IMR-90 (cell line): ENCODE results near the gene ACYP2. TPM values are rescaled to one million over a fixed set of nuclear protein-coding genes. Genes with fewer than 3 reads are reported as not detected.
"Not testable (repeated sequence)": the region's sequence is repeated elsewhere in the genome, so short reads cannot be mapped to it uniquely, and the experiment has no call there.

ENCODE experiments used
- ATAC-seq: fragments of 200-7000 bp; cut with Tn5 transposase; 2 replicates; pipeline ENCODE4 v1.9.1; 2020; ENCODE audit warnings: low read depth, mild to moderate bottlenecking, moderate library complexity
- BruUV-seq: library from RNA; stranded (reverse); fragments of 400-500 nt; replicated peaks from 2 replicates; lab custom pipeline; 2021; lab: Mats Ljungman, UMichigan
- CTCF ChIA-PET: fragments of 300-600 bp; formaldehyde crosslinking; extraction: SDS; loops from one replicate; lab custom pipeline; 2021; ENCODE audit warnings: antibody characterized with exemption; lab: Yijun Ruan, JAX
- POLR2A ChIA-PET: fragments of 300-600 bp; sonication (Branson Sonifier 250); formaldehyde crosslinking; loops from one replicate; lab custom pipeline; 2022; ENCODE audit warnings: antibody characterized with exemption; ENCODE audit not compliant: unreplicated experiment; lab: Charles Lee
- DNase-seq: peaks from one replicate; pipeline ENCODE4 v3.0.0; 2013
- H2AFZ ChIP-seq: replicated peaks from 2 replicates; pipeline ENCODE3; 2013; ENCODE audit warnings: low read length, mild to moderate bottlenecking; ENCODE audit not compliant: poor library complexity
- H2AK5ac ChIP-seq: 2 replicates; pipeline ENCODE4 v1.6.1; 2013; ENCODE audit warnings: low read depth, low read length, inconsistent platforms
- H2AK9ac ChIP-seq: replicated peaks from 2 replicates; pipeline ENCODE3; 2013; ENCODE audit warnings: mild to moderate bottlenecking, low read depth, low read length, moderate library complexity; ENCODE audit not compliant: poor library complexity
- H2BK120ac ChIP-seq: 2 replicates; pipeline ENCODE4 v1.6.1; 2013; ENCODE audit warnings: low read depth, low read length, inconsistent platforms
- H2BK15ac ChIP-seq: 3 replicates; pipeline ENCODE4 v1.6.1; 2013; ENCODE audit warnings: low read depth, low read length, inconsistent platforms
- H2BK20ac ChIP-seq: 2 replicates; pipeline ENCODE4 v1.6.1; 2013; ENCODE audit warnings: low read depth, mild to moderate bottlenecking, inconsistent platforms, low read length, moderate library complexity
- H2BK5ac ChIP-seq: 2 replicates; pipeline ENCODE4 v1.6.1; 2013; ENCODE audit warnings: mild to moderate bottlenecking, low read depth, low read length, inconsistent platforms; ENCODE audit not compliant: poor library complexity, severe bottlenecking
- H3K14ac ChIP-seq: replicated peaks from 2 replicates; pipeline ENCODE4 v1.6.1; 2013; ENCODE audit warnings: low read depth, low read length, inconsistent platforms
- H3K18ac ChIP-seq: 2 replicates; pipeline ENCODE4 v1.6.1; 2013; ENCODE audit warnings: low read depth, low read length, control low read depth
- H3K23ac ChIP-seq: 2 replicates; pipeline ENCODE4 v1.6.1; 2013; ENCODE audit warnings: low read depth, low read length, inconsistent platforms
- H3K27ac ChIP-seq: 2 replicates; pipeline ENCODE4 v1.5.1; 2013; ENCODE audit warnings: mild to moderate bottlenecking, control low read depth, low read length; ENCODE audit not compliant: insufficient read depth
- H3K27me3 ChIP-seq: 2 replicates; pipeline ENCODE4 v1.6.1; 2013; ENCODE audit warnings: low read length; ENCODE audit not compliant: control insufficient read depth, insufficient read depth
- H3K36me3 ChIP-seq: 2 replicates; pipeline ENCODE4 v1.6.1; 2013; ENCODE audit warnings: low read length, mixed read lengths; ENCODE audit not compliant: control insufficient read depth, insufficient read depth
- H3K4ac ChIP-seq: 2 replicates; pipeline ENCODE4 v1.6.1; 2013; ENCODE audit warnings: low read depth, low read length, inconsistent platforms
- H3K4me1 ChIP-seq: 2 replicates; pipeline ENCODE4 v1.6.1; 2013; ENCODE audit warnings: low read length, mixed read lengths; ENCODE audit not compliant: control insufficient read depth, insufficient read depth
- H3K4me2 ChIP-seq: 2 replicates; pipeline ENCODE4 v1.6.1; 2013; ENCODE audit warnings: low read depth, mild to moderate bottlenecking, control low read depth, low read length, moderate library complexity
- H3K4me3 ChIP-seq: 2 replicates; pipeline ENCODE4 v1.5.1; 2013; ENCODE audit warnings: low read depth, mild to moderate bottlenecking, control low read depth, low read length, moderate library complexity; ENCODE audit not compliant: insufficient read depth
- H3K56ac ChIP-seq: 2 replicates; pipeline ENCODE4 v1.6.1; 2013; ENCODE audit warnings: low read length, inconsistent platforms; ENCODE audit not compliant: insufficient read depth; ENCODE audit errors: extremely low read depth
- H3K79me1 ChIP-seq, 2 experiments: 2 replicates each; pipeline ENCODE4 v1.6.1; 2013; ENCODE audit warnings: low read length in 2 of 2, inconsistent platforms in 1 of 2, low read depth in 1 of 2
- H3K9ac ChIP-seq: 2 replicates; pipeline ENCODE4 v1.6.1; 2013; ENCODE audit warnings: low read depth, low read length, control low read depth
- H3K9me1 ChIP-seq: 2 replicates; pipeline ENCODE4 v1.6.1; 2013; ENCODE audit warnings: low read length, inconsistent platforms; ENCODE audit not compliant: insufficient read depth
- H3K9me3 ChIP-seq: 2 replicates; pipeline ENCODE4 v1.6.1; 2013; ENCODE audit warnings: low read length; ENCODE audit not compliant: control insufficient read depth, insufficient read depth
- H4K20me1 ChIP-seq: 2 replicates; pipeline ENCODE4 v1.6.1; 2013; ENCODE audit warnings: low read length, inconsistent platforms; ENCODE audit not compliant: insufficient read depth
- H4K5ac ChIP-seq: 2 replicates; pipeline ENCODE4 v1.6.1; 2013; ENCODE audit warnings: mild to moderate bottlenecking, low read depth, low read length, control low read depth
- H4K8ac ChIP-seq, 2 experiments: 2 replicates each; pipeline ENCODE4 v1.6.1; 2013; ENCODE audit warnings: low read depth in 2 of 2, low read length in 2 of 2, control low read depth in 1 of 2, inconsistent platforms in 1 of 2
- H4K91ac ChIP-seq: 2 replicates; pipeline ENCODE4 v1.6.1; 2013; ENCODE audit warnings: low read depth, low read length, inconsistent platforms; ENCODE audit not compliant: insufficient read depth
- CHD1 ChIP-seq: IDR thresholded peaks from 2 replicates; pipeline ENCODE4 v1.6.1; 2012; ENCODE audit warnings: low read depth, low read length, improper control_type of control experiment
- WGBS, 2 experiments: methylation state at CpG; one replicate each; pipeline versions ENCODE4 v1.1.5 to v1.1.7; 2013; ENCODE audit warnings: missing lambda C conversion rate in 2 of 2; ENCODE audit not compliant: insufficient read length in 1 of 2; ENCODE audit errors: extremely low coverage in 2 of 2; 5-methylcytosine and 5-hydroxymethylcytosine counted together
- dilution Hi-C: fragments of 300-500 bp; cut with HindIII; formaldehyde crosslinking; loops from one replicate; pipeline ENCODE4 v1.14.3; 2018; ENCODE audit warnings: low sequenced_read_pairs; ENCODE audit not compliant: unreplicated experiment
- in situ Hi-C: fragments of 300-500 bp; cut with MboI; formaldehyde crosslinking; loops from 3 replicates; pipeline ENCODE4 v1.14.3; 2019; ENCODE audit warnings: low sequenced_read_pairs, inconsistent platforms, mixed read lengths
- intact Hi-C: fragments of 100-400 bp; cut with micrococcal nuclease; formaldehyde crosslinking; loops from 2 replicates; pipeline ENCODE4 v1.10.0; 2022
- polyA plus RNA-seq, 3 experiments: library from polyadenylated mRNA; depleted of rRNA; stranded (reverse); fragments of >200 nt; gene quantifications; 2 replicates each; pipeline ENCODE4 v1.2.3, GENCODE V29; 2012; ENCODE audit warnings: low replicate concordance in 1 of 3
- total RNA-seq: library from RNA; depleted of rRNA; stranded (reverse); fragments of >200 nt; gene quantifications from 2 replicates; pipeline ENCODE4 v1.2.3, GENCODE V29; 2012

Gene ACYP2
- total and polyA plus RNA-seq, 2 of the 4 experiments (the other 2 are of a cell fraction), result 3.9 to 7.4 TPM

DNA sequence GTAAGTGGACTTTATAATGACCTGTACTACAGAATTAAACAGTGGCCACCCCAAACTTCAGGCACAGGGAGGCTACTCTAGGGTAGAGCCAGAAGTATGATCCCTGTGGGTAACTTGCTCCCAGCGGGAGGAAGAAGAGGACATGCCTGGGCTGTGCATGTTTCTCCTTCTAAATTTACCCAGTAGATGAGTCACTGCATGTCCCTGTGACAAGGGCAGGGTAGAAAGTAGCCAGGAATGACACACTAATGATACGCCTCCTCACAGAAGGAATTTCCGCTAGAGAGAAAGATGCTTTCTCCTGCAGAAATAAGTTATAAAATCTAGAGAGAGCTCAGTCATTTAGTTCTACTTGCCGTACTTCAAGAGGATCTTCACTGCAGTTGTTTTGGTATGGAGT is 7.5 kb downstream of the ACYP2 start (continued):
- no peak for TF ChIP-seq CHD1

- H4K20me1 ChIP-seq, H3K4me2 ChIP-seq, H3K18ac ChIP-seq, H3K9ac ChIP-seq, H3K9me1 ChIP-seq, H3K9me3 ChIP-seq, H3K79me1 ChIP-seq, H2AK9ac ChIP-seq, H3K4me3 ChIP-seq, H3K14ac ChIP-seq, H2BK120ac ChIP-seq, H2BK15ac ChIP-seq, dilution Hi-C loops, BruUV-seq, H4K8ac ChIP-seq, H4K91ac ChIP-seq, ATAC-seq, DNase-seq, H3K4ac ChIP-seq, POLR2A ChIA-PET, H3K4me1 ChIP-seq, H3K36me3 ChIP-seq, intact Hi-C loops, H3K27me3 ChIP-seq, H2BK5ac ChIP-seq, H2AFZ ChIP-seq, H2AK5ac ChIP-seq, H2BK20ac ChIP-seq, H3K27ac ChIP-seq, H3K23ac ChIP-seq, H4K5ac ChIP-seq, H3K56ac ChIP-seq: not testable (repeated sequence)
- CTCF ChIA-PET, result interaction anchor here (0.6 to 2.0 kb wide), 2 partner anchors 20 to 1208 kb away, joined by 3 to 7 read pairs; no protein-coding TSS in a partner anchor
- in situ Hi-C loops, result loop anchor here (25.0 kb wide), 1 partner anchor 1060 kb away; no protein-coding TSS in a partner anchor
- WGBS, 2 experiments, result no CpG with 5 or more reads among the region's 2 CpGs
These were observed 11.8 kb downstream of the ACYP2 start for GRCh38 chr2:54127174-54127573.
